H1 (cell line): ENCODE measurements around the gene SERPINB1. TPM values are rescaled to one million over a fixed set of nuclear protein-coding genes. Genes with fewer than 3 reads are reported as not detected.

ENCODE experiments used
- SAP30 ChIP-seq: fragments of 300-600 bp; sonication (generic); IDR thresholded peaks from 2 replicates; pipeline ENCODE4 v1.7.1; 2012; ENCODE audit warnings: low read length, moderate library complexity, mild to moderate bottlenecking, inconsistent platforms; ENCODE audit not compliant: insufficient read depth, insufficient replicate concordance
- polyA plus RNA-seq, 7 experiments: library from polyadenylated mRNA; depleted of rRNA in 3 of 7; stranded (reverse) in 5 of 7; unstranded in 2 of 7; fragments of >200 nt in 5 of 7; fragments of 200-250 nt in 2 of 7; gene quantifications; 1 replicate in 5 of 7; 2 replicates in 1 of 7; 4 replicates in 1 of 7; pipeline versions ENCODE4 v1.2.1 to v1.2.3, GENCODE V29; 2011 to 2013; ENCODE audit warnings: missing spikeins in 2 of 7, mixed read lengths in 2 of 7
- total RNA-seq: library from RNA; stranded (reverse); fragmentation: NEBNext Ultra II Directional; extraction: Animal tissue kit (Norgen Biotek cat#: 25700); gene quantifications from 2 replicates; pipeline ENCODE4 v1.2.1, GENCODE V29; 2021
- TF ChIP-seq, protein P1 (sequence below): IDR thresholded peaks from 2 replicates; pipeline ENCODE4 v1.6.1; 2012; ENCODE audit warnings: low read length, inconsistent platforms

Gene SERPINB1
- total and polyA plus RNA-seq, 2 of the 8 experiments (the other 6 are each of a cell fraction or from before 2014, with no cell fraction given): 8.1 to 17.3 TPM

DNA sequence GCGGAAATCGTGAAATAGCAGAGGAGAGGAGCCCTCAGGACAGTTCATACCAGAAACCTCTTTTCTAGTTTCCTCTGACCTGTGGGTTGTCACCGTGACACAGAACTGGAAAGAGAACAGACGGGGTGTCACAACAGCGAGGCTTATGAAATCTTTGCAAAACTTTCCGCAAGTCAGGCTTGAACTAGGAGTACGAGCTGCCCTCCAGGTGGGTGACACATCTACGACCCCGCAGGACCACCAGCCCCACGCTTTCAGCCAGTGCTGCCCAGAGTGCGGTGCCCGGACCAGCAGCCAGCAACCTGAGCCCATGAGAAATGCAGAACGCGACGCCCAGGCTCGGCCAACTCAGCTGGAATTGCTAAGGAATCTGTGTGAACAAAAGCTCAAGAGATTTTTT lies 45.7 kb downstream of the SERPINB1 start (continued):
- TF ChIP-seq, protein P1, sequence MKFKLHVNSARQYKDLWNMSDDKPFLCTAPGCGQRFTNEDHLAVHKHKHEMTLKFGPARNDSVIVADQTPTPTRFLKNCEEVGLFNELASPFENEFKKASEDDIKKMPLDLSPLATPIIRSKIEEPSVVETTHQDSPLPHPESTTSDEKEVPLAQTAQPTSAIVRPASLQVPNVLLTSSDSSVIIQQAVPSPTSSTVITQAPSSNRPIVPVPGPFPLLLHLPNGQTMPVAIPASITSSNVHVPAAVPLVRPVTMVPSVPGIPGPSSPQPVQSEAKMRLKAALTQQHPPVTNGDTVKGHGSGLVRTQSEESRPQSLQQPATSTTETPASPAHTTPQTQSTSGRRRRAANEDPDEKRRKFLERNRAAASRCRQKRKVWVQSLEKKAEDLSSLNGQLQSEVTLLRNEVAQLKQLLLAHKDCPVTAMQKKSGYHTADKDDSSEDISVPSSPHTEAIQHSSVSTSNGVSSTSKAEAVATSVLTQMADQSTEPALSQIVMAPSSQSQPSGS: no peak
- no peak for TF ChIP-seq SAP30
